KBM-7 (cell line): Measurements from ENCODE around the gene OGDH.
A peak's percentile ranks its signal among the peaks of the same experiment; 100 is the strongest.
"Not testable (repeated sequence)": the region's sequence is repeated elsewhere in the genome, so short reads cannot be mapped to it uniquely, and the experiment has no call there.

Experiments used
- DNase-seq: peaks from one replicate; pipeline ENCODE4 v3.0.0-alpha.2; 2015
- in situ Hi-C: fragments of 300-500 bp; cut with MboI; formaldehyde crosslinking; loops from 2 replicates; pipeline ENCODE4 v1.14.3; 2020; ENCODE audit warnings: low sequenced_read_pairs, low pct_unique_long_range_greater_than_20kb, mixed read lengths

The OGDH gene

GRCh38 chr7:44694766-44695165 lies 88.3 kb downstream of the OGDH start:
- in situ Hi-C loops = no loop called here
- DNase-seq = no peak

GRCh38 chr7:44695756-44696155 lies 89.3 kb downstream of the OGDH start:
- in situ Hi-C loops = no loop called here
- DNase-seq = no peak

GRCh38 chr7:44696728-44697127 lies 90.3 kb downstream of the OGDH start:
- DNase-seq = no peak
- in situ Hi-C loops = no loop called here

- in situ Hi-C loops = no loop called here
These were observed 91.0 kb downstream of the OGDH start for GRCh38 chr7:44697136-44698045.

GRCh38 chr7:44698046-44698580 lies 91.7 kb downstream of the OGDH start:
- in situ Hi-C loops = no loop called here

More at GRCh38 chr7:44697136-44698045, 91.0 kb downstream of the OGDH start:
- no peak for DNase-seq

GRCh38 chr7:44699598-44699997 lies 93.2 kb downstream of the OGDH start:
- DNase-seq, in situ Hi-C loops: not testable (repeated sequence)

More at GRCh38 chr7:44698046-44698580, 91.7 kb downstream of the OGDH start:
- no peak for DNase-seq

GRCh38 chr7:44700322-44700721 lies 93.9 kb downstream of the OGDH start:
- DNase-seq = no peak

GRCh38 chr7:44703391-44703790 lies 97.0 kb downstream of the OGDH start:
- in situ Hi-C loops, DNase-seq: not testable (repeated sequence)

More at GRCh38 chr7:44700322-44700721, 93.9 kb downstream of the OGDH start:
- in situ Hi-C loops = no loop called here

- in situ Hi-C loops = no loop called here
- peak; percentile 5 for DNase-seq
These were observed 97.5 kb downstream of the OGDH start for GRCh38 chr7:44703921-44704320.

- no peak for DNase-seq
- in situ Hi-C loops = no loop called here
These were observed 99.0 kb downstream of the OGDH start for GRCh38 chr7:44705434-44705833.

GRCh38 chr7:44706788-44707557 lies 100.5 kb downstream of the OGDH start:
- in situ Hi-C loops = no loop called here
- no peak for DNase-seq

GRCh38 chr7:44707558-44708230 lies 101.3 kb downstream of the OGDH start:
- DNase-seq = no peak
- in situ Hi-C loops = no loop called here

- in situ Hi-C loops = no loop called here
These were observed 102.8 kb downstream of the OGDH start for GRCh38 chr7:44709011-44709915.

GRCh38 chr7:44709945-44710596 lies 103.6 kb downstream of the OGDH start:
- in situ Hi-C loops = no loop called here
- no peak for DNase-seq

More at GRCh38 chr7:44709011-44709915, 102.8 kb downstream of the OGDH start:
- no peak for DNase-seq

GRCh38 chr7:44711528-44711927 lies 105.1 kb downstream of the OGDH start:
- no peak for DNase-seq
- in situ Hi-C loops = no loop called here

- in situ Hi-C loops = no loop called here
- no peak for DNase-seq
These were observed 105.6 kb downstream of the OGDH start for GRCh38 chr7:44712012-44712411.

GRCh38 chr7:44713141-44713540 lies 106.7 kb downstream of the OGDH start:
- in situ Hi-C loops = no loop called here
- DNase-seq = no peak
